OCI-LY7 (cell line): Measurements from ENCODE around the gene KDM4B. TPM values are rescaled to one million over a fixed set of nuclear protein-coding genes. Genes with fewer than 3 reads are reported as not detected.
"Not testable (repeated sequence)": the region's sequence is repeated elsewhere in the genome, so short reads cannot be mapped to it uniquely, and the experiment has no call there.

Experiments used
- BruUV-seq: library from RNA; stranded (reverse); fragments of 400-500 nt; replicated peaks from 2 replicates; lab custom pipeline; 2021; lab: Mats Ljungman, UMichigan
- CTCF ChIA-PET: fragments of 300-600 bp; sonication (Branson Sonifier 250); formaldehyde crosslinking; loops from one replicate; lab custom pipeline; 2022; ENCODE audit warnings: antibody characterized with exemption; ENCODE audit not compliant: unreplicated experiment; lab: Charles Lee
- POLR2A ChIA-PET: fragments of 300-600 bp; sonication (Branson Sonifier 250); formaldehyde crosslinking; loops from one replicate; lab custom pipeline; 2022; ENCODE audit warnings: antibody characterized with exemption; lab: Charles Lee
- DNase-seq: peaks from one replicate; pipeline ENCODE4 v3.0.0-alpha.2; 2015; ENCODE audit warnings: low spot score
- H2AFZ ChIP-seq: fragments of 200-600 bp; sonication (generic), shearing (Covaris generic); 2 replicates; pipeline ENCODE4 v1.6.1; 2014; ENCODE audit warnings: mild to moderate bottlenecking, antibody characterized with exemption, low read length, moderate library complexity
- H3K27ac ChIP-seq: fragments of 200-600 bp; sonication (generic); 2 replicates; pipeline ENCODE4 v1.5.1; 2014; ENCODE audit warnings: mixed run types, low read depth, mild to moderate bottlenecking, moderate library complexity, low read length, inconsistent platforms; ENCODE audit not compliant: poor library complexity, severe bottlenecking
- H3K36me3 ChIP-seq: fragments of 200-600 bp; sonication (generic); 2 replicates; pipeline ENCODE4 v1.6.1; 2014; ENCODE audit warnings: mild to moderate bottlenecking, antibody characterized with exemption, low read length, moderate library complexity, mixed read lengths; ENCODE audit not compliant: insufficient read depth
- H3K4me1 ChIP-seq: fragments of 200-600 bp; sonication (generic); 2 replicates; pipeline ENCODE4 v1.5.1; 2014; ENCODE audit warnings: mild to moderate bottlenecking, low read length; ENCODE audit not compliant: insufficient read depth, poor library complexity, severe bottlenecking
- H3K4me2 ChIP-seq: fragments of 200-600 bp; sonication (generic); 2 replicates; pipeline ENCODE4 v1.6.1; 2014; ENCODE audit warnings: mild to moderate bottlenecking, low read length
- H3K4me3 ChIP-seq: fragments of 200-600 bp; sonication (generic); 2 replicates; pipeline ENCODE4 v1.5.1; 2014; ENCODE audit warnings: mild to moderate bottlenecking, low read depth, low read length; ENCODE audit not compliant: poor library complexity, severe bottlenecking
- H3K79me2 ChIP-seq: fragments of 200-600 bp; sonication (generic); 2 replicates; pipeline ENCODE4 v1.6.1; 2016; ENCODE audit warnings: low read depth, mild to moderate bottlenecking, low read length, moderate library complexity, mixed read lengths; ENCODE audit not compliant: insufficient read depth
- H3K9me2 ChIP-seq: fragments of 200-600 bp; sonication (generic); 2 replicates; pipeline ENCODE4 v1.6.1; 2016; ENCODE audit warnings: mild to moderate bottlenecking, low read length, mixed read lengths; ENCODE audit not compliant: insufficient read depth
- H3K9me3 ChIP-seq: fragments of 200-600 bp; sonication (generic); 2 replicates; pipeline ENCODE4 v1.6.1; 2014; ENCODE audit warnings: mild to moderate bottlenecking, mixed run types, low read length, mixed read lengths
- H4K20me1 ChIP-seq: fragments of 200-600 bp; sonication (generic); 2 replicates; pipeline ENCODE4 v1.6.1; 2014; ENCODE audit warnings: mild to moderate bottlenecking, antibody characterized with exemption, low read length, moderate library complexity, mixed read lengths; ENCODE audit not compliant: insufficient read depth
- CTCF ChIP-seq: fragments of 200-600 bp; sonication (generic); conservative IDR thresholded peaks from 2 replicates; pipeline ENCODE4 v1.5.1; 2014; ENCODE audit warnings: mild to moderate bottlenecking, antibody characterized with exemption, low read length, moderate library complexity, mixed read lengths
- EZH2phosphoT487 ChIP-seq: fragments of 200-600 bp; sonication (generic); IDR thresholded peaks from 2 replicates; pipeline ENCODE4 v1.6.1; 2018; ENCODE audit warnings: low read depth, borderline replicate concordance, mild to moderate bottlenecking, mixed run types, antibody characterized with exemption, low read length, moderate library complexity, mixed read lengths
- intact Hi-C: fragments of 100-400 bp; cut with micrococcal nuclease; formaldehyde crosslinking; loops from one replicate; pipeline ENCODE4 v1.10.0; 2022; ENCODE audit not compliant: unreplicated experiment
- total RNA-seq, 2 experiments: library from RNA; depleted of rRNA in 1 of 2; stranded (reverse); fragments of >200 nt in 1 of 2; shearing (Covaris generic) in 1 of 2; gene quantifications; 2 replicates each; pipeline ENCODE4 v1.2.3, GENCODE V29; 2014 to 2022

Gene KDM4B
- total RNA-seq, 2 experiments from 2014 or later: 24.3 to 44.2 TPM

GRCh38 chr19:4951656-4952055 lies 17.3 kb upstream of the KDM4B start:
- BruUV-seq: TSS peak; percentile 27

GRCh38 chr19:4952945-4953344 lies 16.0 kb upstream of the KDM4B start:
- H3K9me2 ChIP-seq: no peaks in the 10 kb centered on the region
- H3K36me3 ChIP-seq: peaks cover 97% of the 10 kb centered on the region
- no peaks in the 10 kb centered on the region for H4K20me1 ChIP-seq
- CTCF ChIA-PET: no interaction called here
- DNase-seq: no peak
- POLR2A ChIA-PET: no interaction called here
- no peaks in the 10 kb centered on the region for H3K79me2 ChIP-seq
- TF ChIP-seq CTCF (no peak), EZH2phosphoT487 (no peak)
- intact Hi-C loops: no loop called here
- H3K27ac ChIP-seq: no peak overlapping the region
- no peaks in the 10 kb centered on the region for H3K9me3 ChIP-seq
- no TSS peak for BruUV-seq
- H3K4me1 ChIP-seq: no peaks in the 10 kb centered on the region
- H2AFZ ChIP-seq: no peak overlapping the region
- H3K4me2 ChIP-seq: no peak overlapping the region
- no peak overlapping the region for H3K4me3 ChIP-seq

More at GRCh38 chr19:4951656-4952055, 17.3 kb upstream of the KDM4B start:
- Histone ChIP-seq H4K20me1 (no peaks in the 10 kb centered on the region), H3K9me3 (no peaks in the 10 kb centered on the region), H3K36me3 (peaks cover 97% of the 10 kb centered on the region), H3K9me2 (no peaks in the 10 kb centered on the region), H3K4me3 (no peak overlapping the region), H3K27ac (no peak overlapping the region), H3K4me2 (no peak overlapping the region), H3K79me2 (no peaks in the 10 kb centered on the region), H3K4me1 (no peaks in the 10 kb centered on the region), H2AFZ (no peak overlapping the region)
- ChIA-PET POLR2A (no interaction called here), CTCF (no interaction called here)
- TF ChIP-seq EZH2phosphoT487: no peak
- TF ChIP-seq CTCF: no peak
- DNase-seq: no peak
- intact Hi-C loops: no loop called here

- H4K20me1 ChIP-seq, POLR2A ChIA-PET, H3K4me2 ChIP-seq, DNase-seq, H3K4me3 ChIP-seq, H3K27ac ChIP-seq, H3K9me3 ChIP-seq, H2AFZ ChIP-seq, H3K79me2 ChIP-seq, BruUV-seq, intact Hi-C loops, H3K4me1 ChIP-seq, H3K9me2 ChIP-seq, CTCF ChIA-PET: not testable (repeated sequence)
- H3K36me3 ChIP-seq: peaks cover 97% of the 10 kb centered on the region
Measured at GRCh38 chr19:4954320-4955149, 14.4 kb upstream of the KDM4B start.
